Kidney (tissue), 14 donors: ENCODE data around the gene TXNDC2. TPM values are rescaled to one million over a fixed set of nuclear protein-coding genes. Genes with fewer than 3 reads are reported as not detected.

Experiments
- DNase-seq, 5 donors: peaks; one replicate each; pipeline ENCODE4 v3.0.0-alpha.2; 2013 to 2020
- FAIRE-seq: peaks from 2 replicates; lab custom pipeline; 2012; peaks lifted over from hg19 to GRCh38; lab: Jason Lieb, UNC
- H3K27ac ChIP-seq, 2 donors: one replicate each; pipeline ENCODE4 v1.7.0; 2013; ENCODE audit warnings: low read depth in 2 of 2, low read length in 2 of 2, inconsistent platforms in 1 of 2
- H3K27me3 ChIP-seq: one replicate; pipeline ENCODE4 v1.7.1; 2013; ENCODE audit warnings: low read length, inconsistent platforms; ENCODE audit not compliant: control insufficient read depth, insufficient read depth
- H3K36me3 ChIP-seq, 3 donors: one replicate each; pipeline versions ENCODE4 v1.7.0 to v1.7.1; 2013; ENCODE audit warnings: low read length in 3 of 3, control low read depth in 1 of 3, inconsistent platforms in 1 of 3; ENCODE audit not compliant: insufficient read depth in 3 of 3, control insufficient read depth in 2 of 3
- H3K4me1 ChIP-seq, 3 donors: one replicate each; pipeline versions ENCODE4 v1.7.0 to v1.7.1; 2013; ENCODE audit warnings: low read length in 3 of 3, inconsistent platforms in 1 of 3, low read depth in 1 of 3; ENCODE audit not compliant: control insufficient read depth in 2 of 3, insufficient read depth in 2 of 3
- H3K4me3 ChIP-seq, 3 donors: one replicate each; pipeline versions ENCODE4 v1.7.0 to v1.8.1; 2013; ENCODE audit warnings: low read length in 3 of 3, control low read depth in 1 of 3, inconsistent platforms in 1 of 3
- H3K9ac ChIP-seq, 3 donors: one replicate each; pipeline versions ENCODE4 v1.7.0 to v1.7.1; 2013; ENCODE audit warnings: low read length in 3 of 3, control low read depth in 1 of 3, inconsistent platforms in 1 of 3
- H3K9me3 ChIP-seq, 3 donors: one replicate each; pipeline versions ENCODE4 v1.7.0 to v1.7.1; 2013; ENCODE audit warnings: low read length in 3 of 3, control low read depth in 1 of 3, inconsistent platforms in 1 of 3; ENCODE audit not compliant: control insufficient read depth in 2 of 3, insufficient read depth in 1 of 3
- CTCF ChIP-seq: IDR thresholded peaks from 3 replicates; pipeline ENCODE4 v1.5.1; 2012; ENCODE audit warnings: mild to moderate bottlenecking, moderate library complexity, borderline replicate concordance; ENCODE audit not compliant: insufficient read depth; ENCODE audit errors: extremely low read depth
- intact Hi-C: fragments of 100-400 bp; cut with DNase I; formaldehyde crosslinking; loops from one replicate; pipeline ENCODE4 v1.11.1; 2022
- polyA plus RNA-seq: library from polyadenylated mRNA; stranded (reverse); fragments of 350-450 nt; fragmentation: Illumina TruSeq; extraction: RNeasy Lipid Tissue Mini Kit (QIAGEN cat#74804); gene quantifications from one replicate; pipeline ENCODE4 v1.2.3, GENCODE V29; 2014; ENCODE audit warnings: low read depth, low replicate concordance; ENCODE audit not compliant: insufficient read depth
- total RNA-seq: library from RNA; stranded (reverse); fragmentation: NEBNext Ultra II Directional; extraction: Animal tissue kit (Norgen Biotek cat#: 25700); gene quantifications from one replicate; pipeline ENCODE4 v1.2.1, GENCODE V29; 2021
- donor health status: control.
- donor health status: control.
- donor health status: control.
- donor health status: control.
- donor health status: control.
- donor health status: DM: yes; HTN: yes; CAD: no.
- donor health status: Normal renal cell carcinoma (clear cell type).

Gene TXNDC2
- total and polyA plus RNA-seq, 2 donors from 2014 or later: 0.16 TPM; not detected in 1

- H3K4me3 ChIP-seq: peak overlapping the region; percentile 79 to 96 (median 95)
- H3K9me3 ChIP-seq: no peaks in the 10 kb centered on the region
- peak overlapping the region in 1 of 2 donors; percentile 94 for H3K27ac ChIP-seq
- FAIRE-seq (no peak), DNase-seq (no peak)
- intact Hi-C loops: no loop called here
- no peaks in the 10 kb centered on the region for H3K27me3 ChIP-seq
- H3K4me1 ChIP-seq: peaks cover 7 to 13% (median 8%) of the 10 kb centered on the region in 3 donors
- H3K9ac ChIP-seq: peak overlapping the region; percentile 41 to 87 (median 62)
- TF ChIP-seq CTCF: no peak
- H3K36me3 ChIP-seq: no peaks in the 10 kb centered on the region
Observed at GRCh38 chr18:9913151-9913525, 27.4 kb downstream of the TXNDC2 start.

GRCh38 chr18:9913526-9914333 lies 28.0 kb downstream of the TXNDC2 start, which contains the start of gene VAPA:
TSS of gene VAPA (plus strand) at chr18:9914016. CDS start at chr18:9914257, 241 bp downstream.
- H3K27me3 ChIP-seq: no peaks in the 10 kb centered on the region
- intact Hi-C loops: no loop called here
- no peak for TF ChIP-seq CTCF
- FAIRE-seq: no peak
- H3K27ac ChIP-seq: peak within 1 kb of the TSS; percentile 97 to 99
- H3K9ac ChIP-seq: peak within 1 kb of the TSS; percentile 88 to 95 (median 90)
- DNase-seq: peak; percentile 95 to 99 (median 97)
- no peaks in the 10 kb centered on the region for H3K36me3 ChIP-seq
- peaks cover 8 to 19% (median 9%) of the 10 kb centered on the region in 3 donors for H3K4me1 ChIP-seq
- peak within 1 kb of the TSS; percentile 92 to 96 (median 95) for H3K4me3 ChIP-seq
- no peaks in the 10 kb centered on the region for H3K9me3 ChIP-seq

GRCh38 chr18:9914334-9914583 lies 28.5 kb downstream of the TXNDC2 start:
- H3K9ac ChIP-seq: peak overlapping the region in 2 of 3 donors; percentile 83 to 95
- H3K4me1 ChIP-seq: peaks cover 8 to 20% (median 12%) of the 10 kb centered on the region in 3 donors
- no peak for FAIRE-seq
- no peaks in the 10 kb centered on the region for H3K27me3 ChIP-seq
- no peak for TF ChIP-seq CTCF
- peak overlapping the region; percentile 94 to 99 for H3K27ac ChIP-seq
- H3K9me3 ChIP-seq: no peaks in the 10 kb centered on the region
- DNase-seq: peak in 1 of 5 donors; percentile 60
- no peaks in the 10 kb centered on the region for H3K36me3 ChIP-seq
- intact Hi-C loops: no loop called here
- H3K4me3 ChIP-seq: peak overlapping the region; percentile 26 to 79 (median 61)
